ENCODE measurements around the gene ALDH8A1.

ALDH8A1 gene

GRCh38 chr6:134949927-134950326, at the start of gene ALDH8A1:
Gene ALDH8A1 (minus strand): TSS chr6:134950101. CDS start chr6:134950053, 48 bp downstream.
- DNase-seq = no peak

GRCh38 chr6:134999107-134999506, 49.2 kb upstream of the ALDH8A1 start:
- no peak for DNase-seq

- no peak for DNase-seq
Measured at GRCh38 chr6:134997133-134997995, 47.5 kb upstream of the ALDH8A1 start.

- no peak for DNase-seq
Measured at GRCh38 chr6:134995536-134995935, 45.6 kb upstream of the ALDH8A1 start.

- DNase-seq = no peak
Measured at GRCh38 chr6:134994431-134994830, 44.5 kb upstream of the ALDH8A1 start.

GRCh38 chr6:134992155-134992554, 42.3 kb upstream of the ALDH8A1 start:
- no peak for DNase-seq

- no peak for DNase-seq
Measured at GRCh38 chr6:134990262-134990661, 40.4 kb upstream of the ALDH8A1 start.

DNA sequence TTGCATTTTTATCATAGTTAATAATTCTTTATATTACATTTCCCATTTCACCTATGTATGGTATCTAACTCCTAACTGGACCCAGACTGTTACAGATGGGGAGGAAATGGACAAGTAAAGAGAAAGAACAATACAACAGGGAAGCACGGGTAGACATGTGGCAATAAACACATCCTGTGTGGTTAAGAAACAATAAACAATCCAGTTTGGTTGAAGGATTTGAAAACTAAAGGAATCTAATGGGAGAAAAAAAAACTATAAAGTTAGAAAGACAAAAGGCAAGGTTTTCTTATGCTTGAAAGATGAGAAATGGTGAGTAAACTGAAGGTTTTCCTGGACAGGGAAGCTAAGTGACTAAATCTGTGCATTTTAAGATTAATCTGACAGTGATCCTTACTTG, 34.9 kb upstream of the ALDH8A1 start:
- DNase-seq = no peak

GRCh38 chr6:134983823-134984222, 33.9 kb upstream of the ALDH8A1 start:
- DNase-seq = no peak

GRCh38 chr6:134982161-134982560, 32.3 kb upstream of the ALDH8A1 start:
- DNase-seq = no peak

DNA sequence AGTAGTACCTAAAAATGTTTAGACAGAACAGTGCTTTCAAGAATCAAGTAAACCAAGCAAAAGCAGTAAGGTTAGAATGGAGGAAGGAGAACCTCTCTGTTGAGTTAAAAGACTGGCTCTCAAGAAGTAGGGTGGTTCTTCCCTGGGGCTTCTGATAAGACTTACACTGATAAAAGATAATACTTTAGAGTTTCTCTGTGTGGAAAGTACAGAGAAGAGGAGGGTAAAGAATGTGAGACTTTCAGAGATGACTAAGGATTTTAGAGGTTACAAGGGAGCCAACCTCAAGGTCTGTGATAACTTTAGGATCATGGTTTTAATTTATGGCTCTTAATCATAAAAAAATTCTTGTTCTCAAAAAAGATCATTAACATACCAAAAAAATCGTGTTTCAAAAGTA, 30.9 kb upstream of the ALDH8A1 start:
- DNase-seq = no peak

DNA sequence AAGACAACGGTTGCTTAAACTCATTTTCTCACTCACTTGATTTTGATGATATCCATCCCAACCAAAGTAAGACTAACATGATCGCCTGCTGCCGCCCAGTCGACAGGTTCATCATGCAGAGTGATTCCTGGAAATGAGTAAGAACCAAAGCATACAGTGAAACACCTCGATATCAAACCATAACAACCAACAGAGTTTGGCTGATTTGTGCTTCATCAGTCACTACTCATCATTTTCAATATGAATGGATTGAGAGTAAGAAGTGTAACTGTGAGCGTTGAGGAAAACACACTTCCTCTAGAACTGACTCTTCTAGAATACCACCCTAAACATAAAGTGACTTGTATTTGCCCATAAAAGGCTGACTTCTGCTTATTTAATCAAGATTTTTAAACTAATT, 29.2 kb upstream of the ALDH8A1 start:
- no peak for DNase-seq

GRCh38 chr6:134974370-134974769, 24.5 kb upstream of the ALDH8A1 start:
- no peak for DNase-seq

DNA sequence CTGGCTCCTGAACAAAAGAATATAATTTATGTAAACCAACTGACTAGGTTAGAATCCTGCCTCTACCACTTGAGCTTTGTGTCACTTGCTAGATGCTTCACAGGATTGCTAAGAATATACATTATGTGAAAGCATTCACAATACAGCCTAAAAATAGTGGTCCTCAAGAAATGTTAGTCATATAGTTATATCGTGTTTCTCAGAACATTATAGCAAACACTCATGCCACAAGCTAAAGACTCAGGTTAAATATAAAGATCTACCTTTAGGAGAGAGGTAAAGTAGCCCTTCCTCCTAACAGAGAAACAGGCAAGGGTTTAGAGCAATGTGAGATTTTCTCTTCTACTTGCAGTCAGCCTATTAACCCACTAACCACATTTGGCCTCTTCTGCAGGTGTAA, 17.8 kb upstream of the ALDH8A1 start:
- DNase-seq = no peak

DNA sequence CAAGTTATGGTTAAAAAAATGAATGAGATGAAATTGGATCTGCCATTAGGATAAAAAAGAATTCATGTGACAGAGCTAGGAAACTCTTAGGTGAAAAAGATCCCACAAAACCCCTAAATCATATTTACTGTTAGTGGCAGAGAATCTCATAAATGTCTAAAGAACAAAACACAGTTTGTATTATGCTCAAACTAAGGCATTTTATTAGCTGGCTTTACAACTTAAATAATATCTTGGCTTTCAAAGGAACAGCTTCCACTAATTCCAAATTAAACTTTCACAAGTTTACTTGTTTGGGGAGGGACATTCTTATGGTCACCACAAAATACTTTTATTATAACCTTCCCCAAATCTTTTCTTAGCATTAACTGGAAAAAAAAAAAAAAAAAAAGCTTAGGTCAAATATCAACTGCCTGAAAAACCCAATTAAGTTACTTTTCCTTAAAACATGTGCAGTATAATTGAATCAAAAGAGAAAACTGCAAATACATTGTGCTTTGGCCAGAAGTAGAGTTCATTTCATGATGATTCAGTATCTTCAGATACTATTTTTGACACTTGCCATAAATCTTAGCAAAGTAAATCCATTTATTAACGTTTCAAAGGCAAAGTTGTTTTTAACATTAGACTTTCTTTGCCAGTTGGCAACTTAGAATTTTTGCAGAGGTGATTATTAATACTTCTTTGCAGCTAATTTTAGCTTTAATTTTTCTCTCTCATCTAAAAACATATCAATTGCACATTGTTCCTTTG, 14.7 kb upstream of the ALDH8A1 start:
- DNase-seq = no peak

- DNase-seq = no peak
Measured at GRCh38 chr6:134962421-134962820, 12.5 kb upstream of the ALDH8A1 start.

DNA sequence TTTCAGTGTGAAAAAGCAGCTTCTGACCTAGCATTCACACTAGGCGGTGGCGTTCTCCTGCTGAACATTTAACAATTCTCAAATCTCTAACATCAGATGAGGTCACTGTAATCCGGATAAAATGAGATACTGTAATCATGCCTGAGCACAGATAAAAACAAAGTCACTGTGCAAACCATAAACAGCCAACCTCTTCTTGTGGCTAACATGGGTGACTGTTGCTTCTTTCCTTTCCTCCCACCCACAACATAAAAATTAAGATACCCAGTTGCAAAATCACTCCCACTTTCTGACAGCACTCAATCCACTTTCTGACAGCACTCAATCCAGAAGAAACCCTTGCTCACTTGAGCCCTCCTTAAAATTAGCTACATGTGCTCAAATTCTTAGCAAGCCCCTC, 11.5 kb upstream of the ALDH8A1 start:
- no peak for DNase-seq

DNA sequence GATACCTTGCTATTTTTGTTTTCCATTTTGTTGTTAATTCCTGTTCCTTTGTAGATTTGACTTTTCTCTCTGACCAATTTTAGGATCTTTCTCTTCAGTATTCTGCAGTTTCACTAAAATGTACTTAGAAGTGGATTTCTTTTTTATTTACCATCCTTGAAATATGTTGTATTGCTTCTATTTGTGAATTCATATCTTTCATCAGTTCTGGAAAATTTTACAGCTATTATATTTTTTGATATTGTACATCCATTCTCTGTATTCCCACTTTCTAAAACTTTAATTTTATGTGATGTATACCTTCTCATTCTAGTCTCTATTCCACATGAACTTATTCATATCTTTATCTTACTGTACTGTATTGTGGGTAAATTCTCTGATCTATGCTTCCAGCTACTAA, 9.7 kb upstream of the ALDH8A1 start:
- DNase-seq = no peak

GRCh38 chr6:134956676-134957075, 6.8 kb upstream of the ALDH8A1 start:
- peak; percentile 12 for DNase-seq

GRCh38 chr6:134956032-134956431, 6.1 kb upstream of the ALDH8A1 start:
- peak; percentile 5 for DNase-seq

GRCh38 chr6:134954272-134955000, 4.5 kb upstream of the ALDH8A1 start:
- DNase-seq = no peak

DNA sequence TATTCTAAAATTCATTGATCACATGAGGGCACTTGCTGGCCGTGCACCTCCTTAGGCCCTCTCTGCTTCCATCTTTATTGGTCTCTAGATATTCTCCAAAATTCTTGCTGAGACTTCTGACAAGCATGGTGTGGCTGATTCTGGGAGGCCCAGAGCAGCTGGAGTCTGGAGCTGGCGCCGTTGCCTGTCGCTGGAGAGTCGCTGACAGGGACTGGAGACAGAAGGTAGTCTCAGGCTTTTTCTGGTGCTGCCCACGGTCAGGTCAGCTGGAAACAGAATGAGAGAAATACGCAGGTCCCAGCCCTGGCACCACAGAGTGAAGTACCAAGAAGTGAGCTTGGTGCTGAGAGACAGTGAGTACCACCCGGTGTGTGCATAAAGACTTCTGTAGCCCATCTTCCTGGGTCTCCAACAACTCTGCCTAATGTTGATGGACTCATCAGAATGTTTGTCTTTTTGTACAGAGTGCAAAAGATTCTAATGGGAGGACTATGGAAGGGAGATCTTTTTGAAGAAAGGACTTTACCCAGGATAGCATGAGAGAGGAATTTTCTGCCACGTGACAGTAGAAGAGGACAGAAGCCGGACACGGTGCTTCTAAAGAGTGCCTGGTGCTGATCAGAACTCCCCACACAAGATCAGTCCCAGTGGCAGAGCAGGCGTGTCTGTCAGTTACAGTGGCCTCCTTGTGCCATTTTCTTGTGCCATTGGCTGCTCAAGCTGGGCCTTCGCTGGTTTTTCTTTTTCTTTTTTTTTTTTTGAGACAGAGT, 1.8 kb upstream of the ALDH8A1 start:
- DNase-seq = no peak

GRCh38 chr6:134950482-134950881, 581 bp upstream of the ALDH8A1 start:
- DNase-seq = no peak

All from suppressor macrophage treated with lipopolysaccharide for 4 hours (primary cell).